Measurements from ENCODE around the gene TM4SF4. TPM values are rescaled to one million over a fixed set of nuclear protein-coding genes. Genes with fewer than 3 reads are reported as not detected.

TM4SF4 gene
- total and polyA plus RNA-seq, 2 donors (not counting 1 experiment from before 2014, with no cell fraction given), result 1.7 TPM

DNA sequence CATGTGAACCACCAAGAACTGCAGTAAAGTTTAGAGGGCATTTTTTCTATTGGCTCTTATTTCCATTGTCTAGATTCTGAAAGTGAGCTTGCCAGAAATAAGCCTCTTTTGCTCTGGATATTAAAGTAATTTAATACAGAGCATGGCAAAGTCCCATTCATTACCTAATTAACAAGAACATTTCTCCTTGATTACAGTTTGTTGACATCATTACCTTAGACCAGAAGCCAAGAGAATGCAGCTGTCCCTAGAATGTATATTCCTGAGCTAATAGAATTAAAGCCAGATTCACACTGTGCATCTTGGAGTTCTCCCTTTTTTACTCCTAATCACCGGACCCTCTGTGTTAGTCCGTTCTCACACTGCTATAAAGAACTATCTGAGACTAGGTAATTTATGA is 46.4 kb upstream of the TM4SF4 start:
- Histone ChIP-seq H3K9ac (ENCODE audit: insufficient read depth, low read length) (no peak overlapping the region), H3K4me1 (ENCODE audit: control insufficient read depth, extremely low read depth, insufficient read depth, low read length) (peaks cover 2% of the 10 kb centered on the region), H3K79me2 (ENCODE audit: control insufficient read depth, insufficient read depth, low read length) (no peaks in the 10 kb centered on the region), H3K36me3 (ENCODE audit: control insufficient read depth, insufficient read depth, low read length) (no peaks in the 10 kb centered on the region), H3K4me3 (replicated peaks in 1 of 4; ENCODE audit: control extremely low read depth in 1 of 4, insufficient read depth in 1 of 4, low read depth in 3 of 4, low read length in 4 of 4) (no peak overlapping the region), H4K20me1 (ENCODE audit: control insufficient read depth, extremely low read depth, insufficient read depth, low read length) (no peaks in the 10 kb centered on the region), H3K9me3 (ENCODE audit: control insufficient read depth, insufficient read depth, low read depth, low read length) (no peaks in the 10 kb centered on the region), H3K4me2 (ENCODE audit: extremely low read depth, insufficient read depth, low read length) (no peak overlapping the region), H3K27me3 (ENCODE audit: control insufficient read depth, insufficient read depth, low read length) (no peaks in the 10 kb centered on the region), H2AFZ (ENCODE audit: low read length) (no peak overlapping the region), H3K27ac (ENCODE audit: insufficient read depth, low read length) (no peak overlapping the region)
- TF ChIP-seq EZH2 (IDR thresholded peaks at IDR 0.05; ENCODE audit: low read length, missing control alignments), result no peak
- TF ChIP-seq, protein P1, sequence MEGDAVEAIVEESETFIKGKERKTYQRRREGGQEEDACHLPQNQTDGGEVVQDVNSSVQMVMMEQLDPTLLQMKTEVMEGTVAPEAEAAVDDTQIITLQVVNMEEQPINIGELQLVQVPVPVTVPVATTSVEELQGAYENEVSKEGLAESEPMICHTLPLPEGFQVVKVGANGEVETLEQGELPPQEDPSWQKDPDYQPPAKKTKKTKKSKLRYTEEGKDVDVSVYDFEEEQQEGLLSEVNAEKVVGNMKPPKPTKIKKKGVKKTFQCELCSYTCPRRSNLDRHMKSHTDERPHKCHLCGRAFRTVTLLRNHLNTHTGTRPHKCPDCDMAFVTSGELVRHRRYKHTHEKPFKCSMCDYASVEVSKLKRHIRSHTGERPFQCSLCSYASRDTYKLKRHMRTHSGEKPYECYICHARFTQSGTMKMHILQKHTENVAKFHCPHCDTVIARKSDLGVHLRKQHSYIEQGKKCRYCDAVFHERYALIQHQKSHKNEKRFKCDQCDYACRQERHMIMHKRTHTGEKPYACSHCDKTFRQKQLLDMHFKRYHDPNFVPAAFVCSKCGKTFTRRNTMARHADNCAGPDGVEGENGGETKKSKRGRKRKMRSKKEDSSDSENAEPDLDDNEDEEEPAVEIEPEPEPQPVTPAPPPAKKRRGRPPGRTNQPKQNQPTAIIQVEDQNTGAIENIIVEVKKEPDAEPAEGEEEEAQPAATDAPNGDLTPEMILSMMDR (conservative IDR thresholded peaks at IDR 0.05 in 1 of 2, IDR thresholded peaks at IDR 0.05 in 1 of 2; ENCODE audit: low read depth in 1 of 2, low read length in 2 of 2), result no peak
- no peak for DNase-seq (ENCODE audit: low read depth in 2 of 2)

DNA sequence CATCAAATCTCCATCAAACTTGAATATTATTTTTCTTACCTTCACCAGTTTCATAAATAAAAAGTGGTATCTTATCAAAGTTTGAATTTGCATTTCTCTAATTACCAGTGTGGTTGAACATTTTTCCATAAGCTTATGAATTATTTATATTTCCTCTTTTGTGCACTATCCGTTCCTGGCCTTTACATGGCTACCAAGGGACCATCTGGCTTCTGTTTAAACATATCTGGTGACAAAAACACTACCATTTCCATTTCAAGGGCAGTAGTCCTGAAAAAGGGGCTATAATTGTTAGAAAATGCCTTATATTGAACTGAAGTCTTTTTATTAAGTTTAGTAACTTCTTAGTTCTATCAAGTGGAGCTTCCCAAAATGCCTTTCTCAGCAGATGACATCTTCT is 44.3 kb upstream of the TM4SF4 start:
- H3K36me3 ChIP-seq (ENCODE audit: control insufficient read depth, insufficient read depth, low read length), result no peaks in the 10 kb centered on the region
- TF ChIP-seq EZH2 (IDR thresholded peaks at IDR 0.05; ENCODE audit: low read length, missing control alignments), result no peak
- TF ChIP-seq, protein P1 (conservative IDR thresholded peaks at IDR 0.05 in 1 of 2, IDR thresholded peaks at IDR 0.05 in 1 of 2; ENCODE audit: low read depth in 1 of 2, low read length in 2 of 2), result no peak
- H3K27ac ChIP-seq (ENCODE audit: insufficient read depth, low read length), result no peak overlapping the region
- H3K27me3 ChIP-seq (ENCODE audit: control insufficient read depth, insufficient read depth, low read length), result no peaks in the 10 kb centered on the region
- H3K79me2 ChIP-seq (ENCODE audit: control insufficient read depth, insufficient read depth, low read length), result no peaks in the 10 kb centered on the region
- no peak overlapping the region for H3K4me3 ChIP-seq (replicated peaks in 1 of 4; ENCODE audit: control extremely low read depth in 1 of 4, insufficient read depth in 1 of 4, low read depth in 3 of 4, low read length in 4 of 4)
- no peaks in the 10 kb centered on the region for H3K9me3 ChIP-seq (ENCODE audit: control insufficient read depth, insufficient read depth, low read depth, low read length)
- no peak for DNase-seq (ENCODE audit: low read depth in 2 of 2)
- no peak overlapping the region for H2AFZ ChIP-seq (ENCODE audit: low read length)
- no peaks in the 10 kb centered on the region for H4K20me1 ChIP-seq (ENCODE audit: control insufficient read depth, extremely low read depth, insufficient read depth, low read length)
- no peak overlapping the region for H3K9ac ChIP-seq (ENCODE audit: insufficient read depth, low read length)
- peaks cover 2% of the 10 kb centered on the region for H3K4me1 ChIP-seq (ENCODE audit: control insufficient read depth, extremely low read depth, insufficient read depth, low read length)
- H3K4me2 ChIP-seq (ENCODE audit: extremely low read depth, insufficient read depth, low read length), result no peak overlapping the region

DNA sequence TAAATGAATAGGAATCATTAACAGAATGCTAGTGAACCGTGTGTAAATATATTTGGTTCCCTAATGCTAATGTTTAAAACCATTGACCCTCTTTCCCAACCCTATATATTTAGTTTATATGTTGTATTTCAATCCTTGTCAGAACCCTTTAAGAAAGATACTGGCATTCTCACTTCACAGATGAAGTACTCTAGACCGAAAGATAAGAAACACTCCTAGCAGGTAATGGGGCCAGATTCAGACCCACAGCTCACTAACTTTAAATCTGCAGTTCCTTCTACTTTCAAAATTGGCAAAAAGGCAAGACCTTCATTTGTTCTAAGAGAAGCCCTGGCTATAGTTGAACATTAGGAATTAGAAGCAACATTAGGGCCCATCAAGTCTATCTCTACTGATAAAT is 42.3 kb upstream of the TM4SF4 start:
- H3K27me3 ChIP-seq (ENCODE audit: control insufficient read depth, insufficient read depth, low read length), result no peaks in the 10 kb centered on the region
- H4K20me1 ChIP-seq (ENCODE audit: control insufficient read depth, extremely low read depth, insufficient read depth, low read length), result no peaks in the 10 kb centered on the region
- TF ChIP-seq EZH2 (IDR thresholded peaks at IDR 0.05; ENCODE audit: low read length, missing control alignments), result no peak
- TF ChIP-seq, protein P1 (conservative IDR thresholded peaks at IDR 0.05 in 1 of 2, IDR thresholded peaks at IDR 0.05 in 1 of 2; ENCODE audit: low read depth in 1 of 2, low read length in 2 of 2), result no peak
- no peaks in the 10 kb centered on the region for H3K9me3 ChIP-seq (ENCODE audit: control insufficient read depth, insufficient read depth, low read depth, low read length)
- no peak overlapping the region for H3K27ac ChIP-seq (ENCODE audit: insufficient read depth, low read length)
- no peak overlapping the region for H3K4me2 ChIP-seq (ENCODE audit: extremely low read depth, insufficient read depth, low read length)
- H2AFZ ChIP-seq (ENCODE audit: low read length), result no peak overlapping the region
- H3K79me2 ChIP-seq (ENCODE audit: control insufficient read depth, insufficient read depth, low read length), result no peaks in the 10 kb centered on the region
- H3K4me1 ChIP-seq (ENCODE audit: control insufficient read depth, extremely low read depth, insufficient read depth, low read length), result peaks cover 7% of the 10 kb centered on the region
- no peak overlapping the region for H3K9ac ChIP-seq (ENCODE audit: insufficient read depth, low read length)
- no peaks in the 10 kb centered on the region for H3K36me3 ChIP-seq (ENCODE audit: control insufficient read depth, insufficient read depth, low read length)
- DNase-seq (ENCODE audit: low read depth in 2 of 2), result no peak
- no peak overlapping the region for H3K4me3 ChIP-seq (replicated peaks in 1 of 4; ENCODE audit: control extremely low read depth in 1 of 4, insufficient read depth in 1 of 4, low read depth in 3 of 4, low read length in 4 of 4)
